ENCODE results near the gene DUSP18. TPM values are rescaled to one million over a fixed set of nuclear protein-coding genes. Genes with fewer than 3 reads are reported as not detected.

The DUSP18 gene
- total and polyA plus RNA-seq, 9 of the 15 experiments (the other 6 are each of a cell fraction or from before 2014, with no cell fraction given) = 1.00 to 3.7 (median 1.5) TPM

DNA sequence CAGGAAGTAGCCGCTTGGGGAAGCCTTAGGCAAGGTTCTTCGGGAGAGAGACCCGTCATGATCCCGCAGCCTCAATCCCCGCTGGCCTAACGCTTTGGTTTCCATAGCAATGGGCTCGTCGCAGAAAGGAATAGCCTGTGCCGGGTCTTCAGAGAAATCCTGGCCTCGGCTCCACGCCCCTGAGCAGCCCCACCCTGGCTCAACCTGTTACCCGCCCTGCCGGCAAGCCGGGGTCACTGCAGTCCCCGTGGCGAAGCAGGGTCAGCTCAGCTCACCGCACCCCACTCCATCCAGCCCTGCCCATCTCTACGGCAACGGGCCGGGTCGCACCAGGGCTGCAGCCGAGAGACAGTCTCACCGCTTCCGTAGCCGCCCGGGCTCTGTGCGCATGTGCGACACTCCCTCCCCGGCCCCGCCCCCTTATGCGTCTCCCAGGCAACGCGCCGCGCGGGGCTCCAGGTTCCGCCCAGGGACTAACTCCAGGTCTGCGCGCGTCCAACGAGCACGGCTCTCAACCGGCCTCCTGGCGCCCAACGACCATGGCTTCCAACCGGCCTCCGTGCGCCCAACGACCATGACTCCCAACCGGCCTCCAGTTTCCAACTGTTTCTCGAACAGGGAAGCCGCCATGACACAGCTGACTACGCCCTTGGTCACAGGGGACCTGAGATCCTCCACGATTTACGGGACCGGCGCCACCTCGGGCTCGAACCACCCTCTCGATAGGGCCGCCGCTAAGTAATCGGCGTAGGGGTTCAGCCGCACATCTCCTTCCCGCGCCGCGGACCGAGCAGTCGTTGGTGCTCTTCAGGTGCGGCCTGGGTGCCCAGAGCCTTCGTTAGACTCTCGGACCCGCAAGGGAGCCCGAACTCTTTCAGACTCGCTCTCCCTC, at the start of gene DUSP18 (continued):
- 0 out of 2 replicates have a peak, but pooled peaks have one; percentile 19 for TF ChIP-seq XRCC5 (IDR thresholded peaks at IDR 0.05; ENCODE audit: low read depth, low read length)
- TF ChIP-seq, protein P1, sequence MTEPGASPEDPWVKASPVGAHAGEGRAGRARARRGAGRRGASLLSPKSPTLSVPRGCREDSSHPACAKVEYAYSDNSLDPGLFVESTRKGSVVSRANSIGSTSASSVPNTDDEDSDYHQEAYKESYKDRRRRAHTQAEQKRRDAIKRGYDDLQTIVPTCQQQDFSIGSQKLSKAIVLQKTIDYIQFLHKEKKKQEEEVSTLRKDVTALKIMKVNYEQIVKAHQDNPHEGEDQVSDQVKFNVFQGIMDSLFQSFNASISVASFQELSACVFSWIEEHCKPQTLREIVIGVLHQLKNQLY (CRISPR knock-in tag; conservative IDR thresholded peaks at IDR 0.05) = no peak
- TF ChIP-seq CBX3 (IDR thresholded peaks at IDR 0.05; ENCODE audit: borderline replicate concordance in 1 of 2, low read length in 2 of 2) = no peak; a peak in 1 of 3 replicates
- no peak for TF ChIP-seq KAT2B (IDR thresholded peaks at IDR 0.05; ENCODE audit: low read depth, low read length)
- TF ChIP-seq ETV6 (IDR thresholded peaks at IDR 0.05; ENCODE audit: borderline replicate concordance in 1 of 2, low read depth in 2 of 2, low read length in 1 of 2) = no peak
- TF ChIP-seq ETV6 (CRISPR knock-in tag; IDR thresholded peaks at IDR 0.05; ENCODE audit: borderline replicate concordance) = no peak
- TF ChIP-seq, protein P2, sequence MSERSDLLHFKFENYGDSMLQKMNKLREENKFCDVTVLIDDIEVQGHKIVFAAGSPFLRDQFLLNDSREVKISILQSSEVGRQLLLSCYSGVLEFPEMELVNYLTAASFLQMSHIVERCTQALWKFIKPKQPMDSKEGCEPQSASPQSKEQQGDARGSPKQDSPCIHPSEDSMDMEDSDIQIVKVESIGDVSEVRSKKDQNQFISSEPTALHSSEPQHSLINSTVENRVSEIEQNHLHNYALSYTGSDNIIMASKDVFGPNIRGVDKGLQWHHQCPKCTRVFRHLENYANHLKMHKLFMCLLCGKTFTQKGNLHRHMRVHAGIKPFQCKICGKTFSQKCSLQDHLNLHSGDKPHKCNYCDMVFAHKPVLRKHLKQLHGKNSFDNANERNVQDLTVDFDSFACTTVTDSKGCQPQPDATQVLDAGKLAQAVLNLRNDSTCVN (CRISPR knock-in tag; IDR thresholded peaks at IDR 0.05) = no peak
- TF ChIP-seq MTA1 (IDR thresholded peaks at IDR 0.05; ENCODE audit: borderline replicate concordance) = no peak
- TF ChIP-seq CXXC5 (CRISPR knock-in tag; IDR thresholded peaks at IDR 0.05) = peak; percentile 87
- no peak for TF ChIP-seq HMG20A (CRISPR knock-in tag; conservative IDR thresholded peaks at IDR 0.05)
- no peak for TF ChIP-seq ZBTB8A (IDR thresholded peaks at IDR 0.05; ENCODE audit: partially characterized antibody)
- TF ChIP-seq, protein P3, sequence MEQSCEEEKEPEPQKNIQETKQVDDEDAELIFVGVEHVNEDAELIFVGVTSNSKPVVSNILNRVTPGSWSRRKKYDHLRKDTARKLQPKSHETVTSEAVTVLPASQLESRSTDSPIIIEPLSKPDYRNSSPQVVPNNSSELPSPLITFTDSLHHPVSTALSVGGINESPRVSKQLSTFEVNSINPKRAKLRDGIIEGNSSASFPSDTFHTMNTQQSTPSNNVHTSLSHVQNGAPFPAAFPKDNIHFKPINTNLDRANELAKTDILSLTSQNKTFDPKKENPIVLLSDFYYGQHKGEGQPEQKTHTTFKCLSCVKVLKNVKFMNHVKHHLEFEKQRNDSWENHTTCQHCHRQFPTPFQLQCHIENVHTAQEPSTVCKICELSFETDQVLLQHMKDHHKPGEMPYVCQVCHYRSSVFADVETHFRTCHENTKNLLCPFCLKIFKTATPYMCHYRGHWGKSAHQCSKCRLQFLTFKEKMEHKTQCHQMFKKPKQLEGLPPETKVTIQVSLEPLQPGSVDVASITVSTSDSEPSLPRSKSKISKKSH (CRISPR knock-in tag; IDR thresholded peaks at IDR 0.05) = no peak
- TF ChIP-seq JUN (IDR thresholded peaks at IDR 0.05; ENCODE audit: borderline replicate concordance, low read depth, low read length) = no peak
- no peak for TF ChIP-seq JUN (CRISPR knock-in tag; IDR thresholded peaks at IDR 0.05; ENCODE audit: borderline replicate concordance)
- TF ChIP-seq ZNF146 (CRISPR knock-in tag; IDR thresholded peaks at IDR 0.05; ENCODE audit: unreplicated experiment) = no peak
- TF ChIP-seq ZNF165 (CRISPR knock-in tag; IDR thresholded peaks at IDR 0.05; ENCODE audit: borderline replicate concordance) = no peak
- TF ChIP-seq, protein P4, sequence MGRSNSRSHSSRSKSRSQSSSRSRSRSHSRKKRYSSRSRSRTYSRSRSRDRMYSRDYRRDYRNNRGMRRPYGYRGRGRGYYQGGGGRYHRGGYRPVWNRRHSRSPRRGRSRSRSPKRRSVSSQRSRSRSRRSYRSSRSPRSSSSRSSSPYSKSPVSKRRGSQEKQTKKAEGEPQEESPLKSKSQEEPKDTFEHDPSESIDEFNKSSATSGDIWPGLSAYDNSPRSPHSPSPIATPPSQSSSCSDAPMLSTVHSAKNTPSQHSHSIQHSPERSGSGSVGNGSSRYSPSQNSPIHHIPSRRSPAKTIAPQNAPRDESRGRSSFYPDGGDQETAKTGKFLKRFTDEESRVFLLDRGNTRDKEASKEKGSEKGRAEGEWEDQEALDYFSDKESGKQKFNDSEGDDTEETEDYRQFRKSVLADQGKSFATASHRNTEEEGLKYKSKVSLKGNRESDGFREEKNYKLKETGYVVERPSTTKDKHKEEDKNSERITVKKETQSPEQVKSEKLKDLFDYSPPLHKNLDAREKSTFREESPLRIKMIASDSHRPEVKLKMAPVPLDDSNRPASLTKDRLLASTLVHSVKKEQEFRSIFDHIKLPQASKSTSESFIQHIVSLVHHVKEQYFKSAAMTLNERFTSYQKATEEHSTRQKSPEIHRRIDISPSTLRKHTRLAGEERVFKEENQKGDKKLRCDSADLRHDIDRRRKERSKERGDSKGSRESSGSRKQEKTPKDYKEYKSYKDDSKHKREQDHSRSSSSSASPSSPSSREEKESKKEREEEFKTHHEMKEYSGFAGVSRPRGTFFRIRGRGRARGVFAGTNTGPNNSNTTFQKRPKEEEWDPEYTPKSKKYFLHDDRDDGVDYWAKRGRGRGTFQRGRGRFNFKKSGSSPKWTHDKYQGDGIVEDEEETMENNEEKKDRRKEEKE (IDR thresholded peaks at IDR 0.05; ENCODE audit: borderline replicate concordance in 1 of 2, control insufficient read depth in 1 of 2, low read depth in 2 of 2, low read length in 1 of 2) = no peak
- no peak for TF ChIP-seq ZNF785 (CRISPR knock-in tag; IDR thresholded peaks at IDR 0.05)

Measured in K562 (cell line).